ENCODE data around the gene NINJ2.
"Not testable (repeated sequence)": the region's sequence is repeated elsewhere in the genome, so short reads cannot be mapped to it uniquely, and the experiment has no call there.

The NINJ2 gene

DNA sequence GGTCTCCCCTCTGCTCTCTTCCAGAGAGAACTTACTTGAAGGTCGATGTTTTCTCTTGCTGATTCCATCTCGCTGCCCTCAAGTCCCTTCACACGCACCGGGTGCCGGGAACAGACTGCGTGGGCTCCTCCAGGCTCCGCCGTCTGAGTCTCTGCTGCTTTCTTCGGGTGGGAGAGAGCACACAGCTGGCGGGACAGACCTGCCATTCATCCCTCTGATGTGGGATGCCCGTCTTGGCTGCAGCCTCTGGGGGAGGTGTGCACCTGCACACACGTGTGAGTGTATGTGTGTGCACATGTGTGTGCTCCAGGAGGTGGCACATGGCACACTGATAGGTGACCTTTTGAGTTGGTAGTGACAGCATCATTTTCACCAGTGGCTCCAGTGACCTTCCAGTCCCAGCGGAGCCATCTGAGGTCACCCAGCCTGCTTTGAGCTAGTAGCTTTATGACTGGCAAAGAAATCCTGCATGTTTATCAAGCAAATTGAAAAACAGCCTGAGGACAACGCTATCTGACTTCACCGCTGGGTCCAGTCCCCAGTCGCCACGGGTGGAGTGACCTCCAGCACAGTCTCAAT lies at the start of gene NINJ2:
Gene NINJ2, minus strand, starts transcription at position 153 of the 579 bp plus-strand sequence. Its CDS starts 85 bp downstream, at position 68.
- DNase-seq: no peak

DNA sequence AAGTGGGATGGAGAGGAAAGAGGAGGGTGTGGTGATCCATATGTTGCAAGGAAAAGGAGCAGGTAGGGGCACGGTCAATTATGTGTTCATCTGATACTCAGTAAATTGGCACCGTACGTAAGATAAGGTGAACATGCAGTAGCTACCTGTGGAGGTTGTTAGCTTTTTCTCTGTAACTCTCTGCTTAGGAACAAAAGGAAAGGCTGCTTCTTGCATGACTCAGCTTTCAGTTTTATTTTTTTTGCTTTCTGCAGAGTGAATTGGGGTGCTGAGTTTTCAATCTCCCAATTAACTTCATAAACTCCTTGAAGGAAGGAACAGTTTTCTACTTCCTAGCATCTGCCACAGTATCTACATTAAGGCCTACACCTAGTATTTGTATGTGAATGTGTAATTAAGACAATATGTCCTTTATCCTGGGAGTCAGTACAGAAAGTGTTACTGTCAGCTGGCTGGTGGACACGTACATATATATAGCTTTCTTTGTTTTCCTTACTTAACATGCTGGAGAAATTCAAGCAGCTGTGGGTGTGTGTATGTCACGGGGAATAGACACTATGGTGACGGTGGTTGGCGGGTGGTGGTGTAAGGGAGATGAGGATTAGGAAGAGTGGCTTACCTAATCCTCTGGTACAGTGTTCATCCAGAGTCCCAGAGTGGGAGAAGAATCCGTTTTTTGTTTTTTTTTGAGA lies 49.1 kb upstream of the NINJ2 start:
- no peak for DNase-seq

GRCh38 chr12:709455-710020 lies 46.3 kb upstream of the NINJ2 start:
- DNase-seq: no peak

DNA sequence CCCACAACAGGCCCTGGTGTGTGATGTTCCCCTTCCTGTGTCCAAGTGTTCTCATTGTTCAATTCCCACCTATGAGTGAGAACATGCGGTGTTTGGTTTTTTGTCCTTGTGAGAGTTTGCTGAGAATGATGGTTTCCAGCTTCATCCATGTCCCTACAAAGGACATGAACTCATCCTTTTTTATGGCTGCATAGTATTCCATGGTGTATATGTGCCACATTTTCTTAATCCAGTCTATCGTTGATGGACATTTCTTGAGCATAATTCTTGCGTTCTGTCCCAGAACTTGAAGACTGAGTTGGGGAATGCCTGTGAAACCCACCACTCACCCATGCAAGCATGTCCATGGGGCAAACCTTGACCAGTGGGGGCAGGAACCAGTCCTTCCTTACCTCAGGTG lies 44.8 kb upstream of the NINJ2 start:
- not testable (repeated sequence) for DNase-seq

GRCh38 chr12:704516-705242 lies 41.4 kb upstream of the NINJ2 start:
- no peak for DNase-seq

DNA sequence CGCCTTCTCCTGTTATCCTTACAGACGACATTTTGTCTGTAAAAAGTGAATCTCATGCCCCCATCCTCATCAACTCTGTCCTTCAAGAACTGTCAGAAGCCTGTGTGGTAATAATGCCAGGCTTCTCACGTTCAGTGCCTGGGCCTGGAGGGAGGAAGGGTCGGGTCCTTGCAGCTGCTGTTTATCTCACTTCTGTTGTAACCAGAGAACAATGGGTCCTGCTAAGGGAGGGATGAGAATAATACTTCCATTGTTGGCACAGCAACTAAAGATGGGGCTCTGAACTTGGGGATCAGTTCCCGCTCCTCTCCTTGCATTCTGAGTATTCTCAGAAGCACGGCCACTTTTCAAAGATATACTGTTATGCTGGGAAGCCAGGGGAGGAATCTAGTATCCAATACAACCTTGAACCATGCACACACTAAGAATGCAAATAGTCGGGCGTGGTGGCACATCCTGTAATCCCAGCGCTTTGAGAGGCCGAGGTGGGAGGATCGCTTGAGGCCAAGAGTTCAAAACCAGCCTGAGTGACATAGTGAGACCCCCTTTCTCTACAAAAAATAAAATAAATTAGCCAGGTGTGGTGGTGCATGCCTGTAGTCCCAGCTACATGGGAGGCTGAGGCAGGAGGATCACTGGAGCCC lies 38.8 kb upstream of the NINJ2 start:
- DNase-seq: no peak

DNA sequence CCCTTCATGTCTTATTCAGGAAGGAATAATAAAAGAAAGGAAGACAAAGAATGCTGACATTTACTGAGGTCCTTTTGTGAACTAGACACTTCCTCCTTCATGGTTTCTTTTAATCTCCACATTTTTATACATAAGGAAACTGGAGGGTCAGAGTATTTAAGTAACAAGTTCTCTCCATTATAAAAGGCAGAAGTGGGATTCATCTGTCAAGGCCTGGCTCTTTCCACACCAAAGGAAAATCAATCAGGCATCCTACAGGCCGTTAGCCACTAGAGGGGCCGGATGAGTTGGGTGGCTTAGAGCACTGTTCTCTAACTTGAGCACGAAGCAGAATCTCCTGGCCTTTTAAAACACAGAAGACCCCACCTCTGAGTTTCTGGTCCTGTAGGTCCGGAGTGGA lies 36.8 kb upstream of the NINJ2 start:
- DNase-seq: no peak

GRCh38 chr12:698222-698621 lies 35.0 kb upstream of the NINJ2 start:
- not testable (repeated sequence) for DNase-seq

DNA sequence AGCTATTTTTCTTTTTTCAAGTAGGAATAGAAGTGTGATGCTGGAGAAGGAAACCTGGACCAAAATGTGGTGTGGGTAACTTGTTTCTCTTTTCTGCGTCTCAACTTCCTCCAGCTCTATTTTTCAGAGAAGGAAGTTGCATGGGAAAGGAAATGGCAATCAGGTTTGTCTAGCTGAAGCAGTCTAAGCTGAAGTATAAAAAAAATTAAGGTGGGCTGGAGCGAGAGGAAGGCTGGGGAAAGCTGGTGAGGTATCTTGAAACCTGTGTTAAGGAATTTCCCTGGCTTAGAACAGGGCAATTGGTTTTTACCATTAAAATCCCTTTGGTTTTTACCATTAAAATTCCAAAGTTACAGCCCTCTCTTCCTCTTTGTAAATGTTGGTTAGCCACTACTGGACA lies 34.2 kb upstream of the NINJ2 start:
- DNase-seq: no peak

DNA sequence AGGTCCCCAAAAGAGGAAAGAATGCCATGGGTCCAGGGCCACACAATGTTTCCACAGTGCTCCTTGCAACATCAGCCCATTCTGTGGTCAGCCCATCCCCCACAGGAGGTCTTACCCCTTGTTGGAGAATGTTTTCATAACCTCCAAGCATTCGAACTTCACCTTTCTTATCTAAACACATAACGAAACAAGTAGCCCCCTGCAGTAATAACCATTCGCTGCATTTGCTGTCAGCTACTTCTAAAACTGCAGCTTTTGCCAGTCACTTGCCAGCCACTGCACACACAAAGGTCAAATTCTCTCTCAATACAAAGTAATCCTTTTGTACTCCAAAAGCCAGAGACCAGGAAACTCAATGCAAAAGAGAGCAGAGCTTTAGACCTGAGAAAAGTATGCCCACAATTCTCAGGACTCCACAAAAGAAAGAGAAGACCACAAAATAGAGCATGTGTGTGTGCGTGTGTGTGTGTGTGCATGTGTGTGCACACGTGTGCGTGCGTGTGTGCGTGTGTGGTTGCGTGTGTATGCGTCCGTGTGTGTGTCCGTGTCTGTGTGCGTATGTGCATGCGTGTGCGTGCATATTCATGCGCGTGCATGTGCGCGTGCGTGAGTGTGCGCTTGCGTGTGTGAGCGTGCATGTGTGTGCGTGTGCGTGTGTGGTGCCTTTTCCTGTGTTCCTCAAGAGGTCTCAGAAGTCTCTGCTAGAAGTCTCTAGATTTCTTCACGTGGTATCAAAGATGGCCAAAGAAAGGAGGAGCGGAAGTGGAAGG lies 31.7 kb upstream of the NINJ2 start:
- no peak for DNase-seq

DNA sequence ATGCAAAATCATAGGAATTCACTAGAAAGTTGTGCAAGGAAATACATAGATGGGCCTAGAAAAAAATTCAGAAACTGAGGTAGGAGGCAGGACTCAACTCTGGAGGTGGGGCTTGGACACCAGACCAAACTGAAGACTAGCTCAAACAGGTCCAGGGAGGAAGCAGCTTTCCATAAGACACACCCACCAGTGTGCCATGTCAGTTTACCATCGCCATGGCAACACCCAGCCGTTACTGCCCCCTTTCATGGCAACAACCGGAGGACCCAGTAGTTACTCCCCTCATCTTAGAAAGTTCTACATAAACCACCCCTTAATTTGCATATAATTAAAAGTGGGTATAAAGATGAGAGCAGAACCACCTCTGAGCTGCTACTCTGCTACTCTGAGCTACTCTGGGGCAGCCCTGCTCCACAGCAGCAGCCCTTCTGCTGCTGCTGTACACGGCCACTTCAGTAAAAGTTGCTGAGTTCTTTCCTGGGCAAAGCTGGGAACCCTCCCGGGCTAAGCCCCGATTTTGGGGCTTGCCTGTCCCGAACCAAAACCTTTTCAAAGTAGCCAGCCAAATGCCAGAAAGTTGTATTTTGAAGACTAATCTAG lies 30.8 kb upstream of the NINJ2 start:
- no peak for DNase-seq

DNA sequence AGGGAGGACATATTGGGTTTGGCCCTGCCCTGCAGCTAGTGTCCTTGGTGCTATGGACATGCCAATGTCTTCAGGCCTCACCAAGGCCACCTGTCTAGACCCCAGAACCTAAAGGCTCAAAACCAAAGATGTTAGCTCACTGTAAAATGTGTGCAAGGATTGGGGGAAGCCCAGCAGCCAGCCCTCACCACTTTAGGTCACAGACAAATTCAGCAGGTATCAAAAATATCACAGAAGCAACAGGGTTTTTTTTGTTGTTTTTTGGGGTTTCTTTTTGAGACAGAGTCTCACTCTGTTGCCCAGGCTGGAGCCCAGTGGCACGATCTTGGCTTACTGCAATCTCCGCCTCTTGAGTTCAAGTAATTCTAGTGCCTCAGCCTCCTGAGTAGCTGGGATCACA lies 29.0 kb upstream of the NINJ2 start:
- DNase-seq: no peak

DNA sequence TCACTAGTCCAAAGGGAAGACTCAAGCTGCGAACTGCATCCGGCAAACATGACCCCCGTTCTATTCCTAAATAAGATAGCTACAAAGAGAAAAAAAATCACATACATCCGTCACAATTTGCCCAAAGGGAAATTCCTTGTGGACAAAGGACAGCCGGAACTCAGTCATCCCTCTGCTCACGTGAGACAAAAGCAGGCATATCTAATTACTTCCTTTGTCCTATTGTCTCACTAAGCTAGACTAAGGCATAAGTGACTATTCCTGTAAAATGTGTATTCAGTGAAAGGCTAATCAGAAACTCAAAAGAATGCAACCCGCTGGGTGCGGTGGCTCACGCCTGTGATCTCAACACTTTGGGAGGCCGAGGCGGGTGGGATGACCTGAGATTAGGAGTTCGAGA lies 27.2 kb upstream of the NINJ2 start:
- DNase-seq: no peak

- DNase-seq: no peak
Measured at GRCh38 chr12:685388-685787, 22.1 kb upstream of the NINJ2 start.

DNA sequence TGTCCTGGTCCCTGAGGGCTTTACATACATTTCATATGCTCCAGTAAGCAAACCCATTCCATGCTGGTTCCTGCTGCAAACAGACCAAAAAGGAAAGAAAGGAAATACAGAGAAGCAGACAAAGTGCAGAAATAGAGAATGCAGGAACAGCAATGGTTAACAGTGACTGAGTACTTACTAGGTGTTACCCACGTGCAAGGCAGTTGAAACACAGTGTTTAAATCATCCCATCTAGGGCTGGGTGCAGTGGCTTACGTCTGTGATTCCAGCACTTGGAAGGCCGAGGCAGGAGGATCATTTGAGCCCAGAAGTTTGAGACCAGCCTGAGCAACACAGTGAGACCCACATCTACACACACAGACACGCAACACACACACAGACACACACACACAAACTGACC lies 21.2 kb upstream of the NINJ2 start:
- DNase-seq: no peak

- no peak for DNase-seq
Measured at GRCh38 chr12:681568-682256, 18.5 kb upstream of the NINJ2 start.

DNA sequence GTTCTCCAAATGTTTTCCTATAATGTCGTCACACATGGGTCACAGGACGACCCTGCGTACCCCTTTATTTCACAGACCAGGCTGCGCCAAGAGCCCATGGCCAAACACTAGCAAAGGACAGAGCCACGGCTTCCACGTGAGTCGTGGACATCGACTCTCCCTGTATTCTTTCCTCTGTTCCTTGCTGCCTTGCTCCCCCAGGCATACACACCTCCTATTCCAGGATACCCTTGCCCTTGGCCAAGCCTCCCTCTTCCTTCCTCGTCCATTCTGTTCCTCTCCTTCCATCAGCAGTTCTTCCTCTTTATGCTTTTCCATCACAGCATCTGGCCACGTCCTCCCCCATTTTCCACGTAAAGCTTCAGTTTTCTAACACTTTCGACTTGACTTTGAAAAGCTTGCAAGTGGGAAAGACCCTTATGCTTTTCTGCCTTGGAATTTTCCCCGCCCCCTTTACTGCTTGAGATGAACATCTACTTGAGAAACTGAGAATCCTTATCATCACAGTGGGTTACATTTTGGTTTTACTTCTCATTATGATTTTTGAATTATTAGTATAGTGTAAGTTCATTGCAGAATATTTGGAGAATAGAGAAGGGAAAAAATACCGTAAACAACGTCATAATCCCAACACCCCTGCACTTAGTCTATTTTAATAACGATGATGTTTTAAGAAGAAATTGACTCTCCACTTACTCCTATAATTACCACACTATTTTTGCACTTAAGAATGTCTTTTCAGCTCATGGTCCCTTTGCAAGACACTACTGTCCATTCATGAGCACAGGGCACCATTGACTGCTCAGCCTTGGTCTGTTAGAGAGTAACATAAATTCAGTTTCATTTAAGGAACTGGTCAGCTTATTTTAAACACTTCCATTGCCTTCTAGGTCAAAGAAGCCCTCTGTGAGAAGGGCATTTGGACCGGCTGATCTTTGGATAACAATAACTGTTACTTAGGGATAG lies 15.8 kb upstream of the NINJ2 start:
- DNase-seq: no peak

- no peak for DNase-seq
Measured at GRCh38 chr12:675562-675961, 12.3 kb upstream of the NINJ2 start.

- DNase-seq: no peak
Measured at GRCh38 chr12:674272-674781, 11.1 kb upstream of the NINJ2 start.

GRCh38 chr12:673849-674248 lies 10.6 kb upstream of the NINJ2 start:
- no peak for DNase-seq
